GM23248 (cell line): ENCODE data around the gene RALGAPB.

ENCODE experiments used
- EZH2 ChIP-seq: fragments of 200-600 bp; sonication (generic); IDR thresholded peaks from 2 replicates; pipeline ENCODE4 v1.6.1; 2018; ENCODE audit warnings: antibody characterized with exemption, mild to moderate bottlenecking; ENCODE audit not compliant: insufficient read depth, poor library complexity, severe bottlenecking
- EZH2phosphoT487 ChIP-seq: fragments of 200-600 bp; sonication (generic); IDR thresholded peaks from 2 replicates; pipeline ENCODE4 v1.6.1; 2018; ENCODE audit warnings: antibody characterized with exemption, moderate library complexity, mild to moderate bottlenecking, low read depth; ENCODE audit not compliant: insufficient read depth

DNA sequence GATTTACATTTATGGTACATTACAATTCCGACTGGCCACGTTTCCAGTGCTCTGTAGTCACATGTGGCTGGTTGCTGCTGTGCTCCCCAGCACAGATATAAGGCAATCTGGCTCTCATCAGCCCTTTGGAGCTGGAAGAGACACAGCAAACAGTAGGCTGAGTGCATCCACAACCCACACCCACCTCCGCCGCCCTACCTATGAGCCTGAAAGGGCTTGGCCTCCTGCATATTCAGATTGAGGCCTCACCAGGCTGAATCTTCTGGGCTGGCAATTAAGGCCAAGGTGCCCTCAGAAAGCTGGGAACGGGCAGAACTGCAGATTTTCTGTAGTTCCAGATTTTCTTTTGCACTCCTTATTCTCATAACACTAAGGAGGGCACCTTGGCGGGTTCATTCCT is 34.8 kb upstream of the RALGAPB start:
- no peak for TF ChIP-seq EZH2
- no peak for TF ChIP-seq EZH2phosphoT487
